Measurements from ENCODE around the gene POLQ. TPM values are rescaled to one million over a fixed set of nuclear protein-coding genes. Genes with fewer than 3 reads are reported as not detected.
A peak's percentile ranks its signal among the peaks of the same experiment; 100 is the strongest.
"Not testable (repeated sequence)": the region's sequence is repeated elsewhere in the genome, so short reads cannot be mapped to it uniquely, and the experiment has no call there.

The POLQ gene
- 6.3 TPM for polyA plus RNA-seq (2012; ENCODE audit: missing spikeins)

DNA sequence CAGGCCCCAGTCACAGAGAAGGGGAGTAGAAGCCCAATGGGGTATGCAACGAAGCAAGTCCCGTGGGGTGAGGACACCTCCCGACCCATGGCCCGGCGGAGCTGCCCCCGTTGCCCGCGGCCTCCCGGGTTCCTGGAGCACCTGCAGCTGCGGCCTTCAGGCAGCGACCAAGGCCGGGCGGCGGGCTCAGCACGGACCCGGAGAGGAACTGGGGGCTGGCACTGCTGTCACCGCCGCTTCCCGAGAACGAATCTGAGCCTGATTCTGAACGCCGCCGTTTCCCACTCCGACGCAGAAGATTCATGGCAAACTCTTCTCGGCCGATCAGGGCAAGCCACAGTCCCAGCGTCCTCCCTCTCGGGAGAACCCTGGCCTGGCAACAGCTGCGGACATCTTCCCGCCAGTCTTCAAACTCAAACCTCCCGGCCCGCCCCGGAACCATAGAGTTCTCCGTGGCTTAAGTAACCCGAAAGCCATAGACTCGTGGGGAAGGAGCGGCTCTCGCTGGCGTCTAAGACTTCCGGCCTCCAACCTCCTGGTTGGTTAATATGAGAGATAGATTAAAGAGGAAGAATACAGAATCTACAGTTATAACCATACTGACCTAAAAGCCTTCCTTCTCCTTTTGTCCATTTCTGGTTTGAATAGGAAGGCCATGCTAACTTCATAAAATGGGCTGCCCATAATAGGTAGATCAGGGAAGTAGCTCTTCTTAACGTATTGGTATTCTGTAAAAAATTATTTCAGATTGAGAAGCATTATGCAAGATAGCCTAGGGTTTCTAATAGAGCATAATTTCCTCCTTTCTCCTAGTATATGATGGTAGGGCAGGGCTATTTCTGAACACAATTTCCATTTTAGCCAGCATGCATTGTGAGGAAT is at the start of gene POLQ:
TSS of gene POLQ (minus strand) at position 415 of the 882 bp plus-strand sequence. CDS start at position 304, 111 bp downstream.
- FAIRE-seq, result peak; percentile 94
- DNase-seq (ENCODE audit: insufficient read length), result peak; percentile 67
- peak; percentile 56; the same call in 1 of the 2 replicates for TF ChIP-seq TAF1 (IDR thresholded peaks at IDR 0.05; ENCODE audit: borderline replicate concordance, low read depth, low read length)
- TF ChIP-seq POLR2AphosphoS5 (IDR thresholded peaks at IDR 0.05; ENCODE audit: low read depth, low read length), result peak; percentile 33; the same call in 1 of the 2 replicates
- TF ChIP-seq POLR2A (IDR thresholded peaks at IDR 0.05; ENCODE audit: low read depth, low read length), result peak; percentile 64

DNA sequence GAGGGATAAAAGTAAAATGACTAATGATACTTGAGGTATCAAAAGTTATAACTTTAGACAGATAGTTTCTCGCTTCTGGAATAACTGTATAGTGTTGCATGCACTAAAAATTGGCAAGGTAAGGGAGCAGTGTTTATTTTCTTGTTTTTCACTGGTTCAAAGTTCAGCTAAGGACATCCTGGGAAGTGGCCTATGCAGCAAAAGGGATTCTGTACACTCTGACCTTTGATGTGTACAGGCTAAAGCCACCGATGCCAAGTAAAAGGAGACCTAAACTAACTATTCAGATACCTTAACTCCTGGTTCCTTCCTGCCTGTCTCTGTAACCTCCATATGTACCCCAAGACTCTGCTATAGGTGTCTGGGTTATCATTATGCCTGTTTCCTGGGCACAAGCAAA is 49.1 kb upstream of the POLQ start:
- DNase-seq (ENCODE audit: insufficient read length) (no peak), FAIRE-seq (no peak)
- no peak for TF ChIP-seq POLR2AphosphoS5 (IDR thresholded peaks at IDR 0.05; ENCODE audit: low read depth, low read length)
- no peak for TF ChIP-seq POLR2A (IDR thresholded peaks at IDR 0.05; ENCODE audit: low read depth, low read length)

DNA sequence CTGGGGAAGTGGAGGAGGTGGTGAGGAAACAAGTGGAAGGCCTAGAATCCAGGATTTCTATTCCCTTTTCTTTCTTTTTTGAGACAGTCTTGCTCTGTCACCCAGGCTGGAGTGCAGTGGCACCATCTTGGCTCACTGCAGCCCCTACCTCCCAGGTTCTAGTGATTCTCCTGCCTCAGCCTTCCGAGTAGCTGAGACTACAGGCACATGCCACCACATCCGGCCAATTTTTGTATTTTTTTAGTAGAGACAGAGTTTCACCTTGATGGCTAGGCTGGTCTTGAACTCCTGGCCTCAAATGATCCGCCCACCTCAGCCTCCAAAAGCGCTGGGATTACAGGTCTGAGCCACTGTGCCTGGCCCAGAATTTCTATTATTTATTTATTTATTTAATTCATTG is 48.0 kb upstream of the POLQ start:
- FAIRE-seq, result peak; percentile 14
- not testable (repeated sequence) for DNase-seq (ENCODE audit: insufficient read length)

DNA sequence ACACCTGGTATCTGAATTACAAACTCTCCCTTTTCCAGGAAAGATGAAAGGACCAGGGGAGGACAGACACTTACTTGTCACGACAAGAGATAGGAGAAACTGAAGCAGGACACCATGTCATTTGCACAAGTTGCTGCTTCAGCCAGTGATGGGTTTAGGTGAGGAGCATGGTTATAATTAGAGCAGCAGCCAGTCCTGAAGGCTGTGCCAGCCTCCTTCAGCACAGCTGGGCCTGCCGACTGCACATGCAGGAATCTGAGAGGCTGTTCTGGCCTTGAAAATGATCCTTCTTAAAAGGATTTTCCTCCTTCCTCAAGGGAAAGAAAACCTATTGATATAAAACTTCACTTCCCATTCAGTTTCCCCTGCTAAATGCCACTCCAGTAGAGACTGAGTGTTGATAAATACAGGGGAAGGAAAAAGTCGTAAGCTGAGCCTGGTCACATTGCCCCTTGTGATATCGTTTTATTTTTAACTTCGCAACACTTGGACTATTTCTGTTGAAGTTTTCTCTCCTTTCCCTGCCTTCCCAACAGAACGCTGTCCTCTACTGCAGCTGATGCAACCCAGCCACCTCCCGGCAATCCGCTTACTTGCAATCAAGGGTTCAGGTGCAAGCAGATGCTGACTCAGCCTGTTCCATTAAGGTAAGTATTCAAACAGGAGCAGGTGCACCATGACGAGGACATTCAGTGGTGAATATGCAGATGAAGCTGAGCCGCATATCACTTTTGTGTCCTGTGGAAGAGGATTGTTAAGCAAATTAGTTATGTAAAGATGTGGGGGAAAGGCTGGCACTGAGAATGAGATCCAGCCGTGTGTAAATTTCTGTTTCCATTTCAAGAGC is 47.3 kb upstream of the POLQ start, which contains the start of gene FBXO40:
TSS of gene FBXO40 (plus strand) at position 524 of the 847 bp plus-strand sequence. CDS start 27,197 bp downstream, outside the sequence.
- no peak for TF ChIP-seq TAF1 (IDR thresholded peaks at IDR 0.05; ENCODE audit: borderline replicate concordance, low read depth, low read length)
- no peak for TF ChIP-seq POLR2AphosphoS5 (IDR thresholded peaks at IDR 0.05; ENCODE audit: low read depth, low read length)
- TF ChIP-seq POLR2A (IDR thresholded peaks at IDR 0.05; ENCODE audit: low read depth, low read length), result no peak
- FAIRE-seq, result peak; percentile 79
- no peak for DNase-seq (ENCODE audit: insufficient read length)

DNA sequence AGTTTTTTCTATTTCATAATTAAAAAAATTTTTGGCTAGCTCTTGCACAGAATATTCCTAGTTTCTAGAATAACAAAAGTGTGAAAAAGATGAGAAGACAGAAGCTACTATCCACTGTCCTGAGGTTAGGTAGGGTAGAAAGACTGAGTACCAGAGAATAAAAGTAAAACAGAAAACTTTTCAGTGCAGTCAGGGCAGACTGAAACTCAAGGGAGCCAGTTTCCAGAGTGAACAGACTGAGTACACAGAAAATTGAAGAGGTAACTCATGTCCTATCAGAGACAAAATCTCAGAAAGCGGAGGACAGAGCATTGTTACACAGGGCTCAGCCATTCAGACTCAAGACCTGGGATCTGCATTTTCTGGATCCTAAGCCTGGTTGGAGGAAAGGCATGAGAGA is 38.6 kb upstream of the POLQ start:
- TF ChIP-seq POLR2A (IDR thresholded peaks at IDR 0.05; ENCODE audit: low read depth, low read length), result no peak
- TF ChIP-seq POLR2AphosphoS5 (IDR thresholded peaks at IDR 0.05; ENCODE audit: low read depth, low read length), result no peak
- no peak for TF ChIP-seq TAF1 (IDR thresholded peaks at IDR 0.05; ENCODE audit: borderline replicate concordance, low read depth, low read length)
- no peak for DNase-seq (ENCODE audit: insufficient read length)
- FAIRE-seq, result no peak

DNA sequence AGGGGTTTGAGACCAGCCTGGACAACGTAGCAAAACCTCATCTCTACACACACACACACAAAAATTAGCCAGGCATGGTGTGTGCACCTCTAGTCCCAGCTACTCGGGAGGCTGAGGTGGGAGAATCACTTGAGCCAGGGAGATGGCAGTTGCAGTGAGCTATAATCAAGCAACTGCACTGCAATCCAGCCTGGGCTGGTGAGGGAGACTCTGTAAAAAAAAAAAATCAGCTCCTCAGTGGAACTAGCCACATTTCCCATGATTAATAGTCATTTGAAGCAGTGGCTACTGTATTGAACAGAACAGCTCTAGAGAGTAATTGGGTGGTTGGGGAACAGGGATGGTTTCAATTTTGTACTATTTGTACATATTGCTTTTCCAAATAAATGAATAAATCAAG is 35.9 kb upstream of the POLQ start:
- DNase-seq (ENCODE audit: insufficient read length) (no peak), FAIRE-seq (no peak)
- no peak for TF ChIP-seq POLR2A (IDR thresholded peaks at IDR 0.05; ENCODE audit: low read depth, low read length)
- TF ChIP-seq TAF1 (IDR thresholded peaks at IDR 0.05; ENCODE audit: borderline replicate concordance, low read depth, low read length), result no peak
- no peak for TF ChIP-seq POLR2AphosphoS5 (IDR thresholded peaks at IDR 0.05; ENCODE audit: low read depth, low read length)

DNA sequence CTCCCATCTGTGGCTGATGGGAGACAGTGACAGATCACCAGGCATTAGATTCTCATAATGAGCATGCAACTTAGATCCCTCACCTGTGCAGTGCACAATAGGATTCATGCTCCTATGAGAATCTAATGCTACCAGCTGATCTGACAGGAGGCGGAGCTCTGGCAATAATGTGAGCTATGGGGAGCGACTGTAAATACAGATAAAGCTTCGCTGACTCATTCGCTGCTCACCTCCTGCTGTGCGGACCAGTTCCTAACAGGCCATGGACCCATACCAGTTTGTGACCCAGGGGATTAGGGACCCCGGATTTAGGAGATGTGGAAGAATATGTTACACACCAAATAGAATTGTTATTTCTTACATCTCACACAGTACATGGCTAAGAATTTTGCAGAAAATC is 28.7 kb upstream of the POLQ start:
- DNase-seq (ENCODE audit: insufficient read length) (no peak), FAIRE-seq (no peak)
- TF ChIP-seq TAF1 (IDR thresholded peaks at IDR 0.05; ENCODE audit: borderline replicate concordance, low read depth, low read length) (no peak), POLR2AphosphoS5 (IDR thresholded peaks at IDR 0.05; ENCODE audit: low read depth, low read length) (no peak), POLR2A (IDR thresholded peaks at IDR 0.05; ENCODE audit: low read depth, low read length) (no peak)

DNA sequence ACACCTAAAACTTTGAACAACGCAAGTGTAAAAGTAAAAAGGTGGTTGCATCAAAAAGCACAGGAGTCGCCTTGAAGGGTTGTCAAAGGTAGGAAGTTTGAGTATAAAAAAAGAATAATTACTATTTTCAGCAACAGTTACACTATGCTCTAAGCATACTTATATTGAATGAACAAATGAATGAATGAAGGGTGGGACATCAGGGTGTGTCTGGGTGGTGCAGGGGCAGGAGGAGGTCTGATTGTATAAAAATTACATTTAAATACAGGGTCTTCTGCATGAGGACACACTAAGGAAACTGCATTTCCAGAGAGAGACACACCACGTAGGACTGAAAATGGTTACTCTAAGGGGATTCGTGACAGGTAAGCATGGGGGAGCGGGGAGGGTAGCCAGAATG is 21.9 kb upstream of the POLQ start, which contains the start of gene ARGFX:
TSS of gene ARGFX (plus strand) at position 301 of the 400 bp plus-strand sequence. CDS start 2,765 bp downstream, outside the sequence.
- TF ChIP-seq POLR2A (IDR thresholded peaks at IDR 0.05; ENCODE audit: low read depth, low read length), result no peak
- no peak for TF ChIP-seq TAF1 (IDR thresholded peaks at IDR 0.05; ENCODE audit: borderline replicate concordance, low read depth, low read length)
- no peak for TF ChIP-seq POLR2AphosphoS5 (IDR thresholded peaks at IDR 0.05; ENCODE audit: low read depth, low read length)
- no peak for DNase-seq (ENCODE audit: insufficient read length)
- FAIRE-seq, result no peak

DNA sequence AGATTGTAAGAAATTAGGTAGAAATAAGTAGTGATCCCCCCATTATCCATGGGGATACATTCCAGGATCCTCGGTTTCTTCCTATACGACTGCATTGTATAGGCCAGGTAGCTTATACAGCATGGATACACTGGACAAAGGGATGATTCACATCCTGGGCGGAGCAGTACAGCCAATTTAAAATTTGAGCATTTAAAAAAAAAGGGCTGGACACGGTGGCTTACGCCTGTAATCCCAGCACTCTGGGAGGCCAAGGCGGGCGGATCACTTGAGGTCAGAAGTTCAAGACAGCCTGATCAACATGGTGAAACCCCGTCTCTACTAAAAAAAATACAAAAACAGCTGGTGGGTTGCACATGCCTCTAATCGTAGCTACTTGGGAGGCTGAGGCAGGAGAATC is 21.0 kb upstream of the POLQ start:
- DNase-seq (ENCODE audit: insufficient read length) (no peak), FAIRE-seq (no peak)
- TF ChIP-seq TAF1 (IDR thresholded peaks at IDR 0.05; ENCODE audit: borderline replicate concordance, low read depth, low read length) (no peak), POLR2AphosphoS5 (IDR thresholded peaks at IDR 0.05; ENCODE audit: low read depth, low read length) (no peak), POLR2A (IDR thresholded peaks at IDR 0.05; ENCODE audit: low read depth, low read length) (no peak)

DNA sequence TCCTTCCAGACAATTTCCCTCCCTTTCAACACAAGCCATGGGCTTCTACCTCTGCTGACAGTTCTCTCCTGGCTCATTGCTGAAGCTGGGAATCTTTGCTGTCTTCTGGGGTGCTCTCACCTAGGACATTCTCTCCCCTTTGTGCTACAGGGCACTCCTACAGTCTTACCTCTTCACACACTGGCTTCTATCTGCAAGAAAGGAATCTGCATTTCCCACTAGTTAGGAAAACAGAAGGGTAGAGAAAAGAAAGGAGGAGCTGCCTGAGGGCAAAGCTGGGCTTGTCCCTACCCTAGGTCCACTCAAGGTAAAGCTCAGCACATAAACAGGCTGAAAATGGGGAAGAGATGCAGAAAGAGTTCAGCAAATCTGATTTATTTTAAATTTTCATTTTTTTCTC is 16.4 kb upstream of the POLQ start:
- FAIRE-seq (no peak), DNase-seq (ENCODE audit: insufficient read length) (no peak)
- TF ChIP-seq POLR2AphosphoS5 (IDR thresholded peaks at IDR 0.05; ENCODE audit: low read depth, low read length) (no peak), TAF1 (IDR thresholded peaks at IDR 0.05; ENCODE audit: borderline replicate concordance, low read depth, low read length) (no peak), POLR2A (IDR thresholded peaks at IDR 0.05; ENCODE audit: low read depth, low read length) (no peak)

DNA sequence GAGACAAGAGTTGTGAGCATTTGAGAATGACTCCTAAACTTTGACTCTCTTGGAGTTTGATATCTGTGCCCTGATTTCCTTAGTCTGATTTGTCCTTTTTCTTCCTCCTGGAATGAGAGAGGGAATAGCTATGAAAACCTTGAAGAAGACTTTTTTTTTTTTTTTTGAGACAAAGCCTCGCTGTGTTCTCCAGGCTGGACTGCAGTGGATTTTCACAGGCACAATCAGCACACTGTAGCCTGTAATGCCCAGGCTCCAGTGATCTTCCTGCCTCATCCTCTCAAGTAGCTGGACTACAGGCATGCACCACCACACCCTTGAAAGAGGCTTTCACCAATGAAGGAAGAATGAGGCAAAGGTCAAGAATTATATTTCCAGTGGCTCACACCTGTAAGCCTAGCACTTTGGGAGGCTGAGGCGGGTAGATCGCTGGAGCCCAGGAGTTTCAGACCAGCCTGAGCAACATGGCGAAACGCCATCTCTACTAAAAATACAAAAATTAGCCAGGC is 11.7 kb upstream of the POLQ start:
- no peak for FAIRE-seq

More for the DNA sequence above, 11.7 kb upstream of the POLQ start:
- TF ChIP-seq TAF1 (IDR thresholded peaks at IDR 0.05; ENCODE audit: borderline replicate concordance, low read depth, low read length) (no peak), POLR2A (IDR thresholded peaks at IDR 0.05; ENCODE audit: low read depth, low read length) (no peak), POLR2AphosphoS5 (IDR thresholded peaks at IDR 0.05; ENCODE audit: low read depth, low read length) (no peak)
- DNase-seq (ENCODE audit: insufficient read length), result no peak
